Tibial artery (tissue), 4 donors: ENCODE results near the gene FAM20B.

Experiments used
- DNase-seq, 2 donors: peaks; one replicate each; pipeline ENCODE4 v3.0.0-alpha.2; 2019
- H3K27ac ChIP-seq, 2 donors: fragments of 200-600 bp; sonication (generic) in 1 of 2; 1 replicate in 1 of 2; 2 replicates in 1 of 2; pipeline ENCODE4 v1.5.1; 2018 to 2019; ENCODE audit warnings: mild to moderate bottlenecking in 1 of 2
- H3K27me3 ChIP-seq, 2 donors: fragments of 200-600 bp; sonication (generic) in 1 of 2; one replicate each; pipeline versions ENCODE4 v1.5.1 to v1.6.0; 2016 to 2019
- H3K36me3 ChIP-seq, 3 donors: fragments of 200-600 bp; sonication (generic) in 2 of 3; one replicate each; pipeline ENCODE4 v1.5.1; 2016 to 2019; ENCODE audit warnings: mild to moderate bottlenecking in 2 of 3
- H3K4me1 ChIP-seq, 4 donors: fragments of 200-600 bp; sonication (generic) in 2 of 4; 1 replicate in 3 of 4; 2 replicates in 1 of 4; pipeline ENCODE4 v1.5.1; 2016 to 2019
- H3K4me3 ChIP-seq, 2 donors: fragments of 200-600 bp; sonication (generic) in 1 of 2; 1 replicate in 1 of 2; 2 replicates in 1 of 2; pipeline ENCODE4 v1.5.1; 2018 to 2019; ENCODE audit warnings: mild to moderate bottlenecking in 2 of 2
- H3K9me3 ChIP-seq, 3 donors: fragments of 200-600 bp; sonication (generic) in 1 of 3; one replicate each; pipeline ENCODE4 v1.5.1; 2016 to 2019
- CTCF ChIP-seq, 2 experiments: fragments of 200-600 bp in 1 of 2; fragments of 450-650 bp in 1 of 2; IDR thresholded peaks; one replicate each; pipeline ENCODE4 v1.5.1; 2017 to 2019; ENCODE audit warnings: antibody characterized with exemption in 2 of 2, mild to moderate bottlenecking in 1 of 2, moderate library complexity in 1 of 2
- intact Hi-C: fragments of 100-400 bp; cut with DNase I; formaldehyde crosslinking; loops from one replicate; pipeline ENCODE4 v1.15.0; 2023; ENCODE audit warnings: low total_unique reads

Gene FAM20B

GRCh38 chr1:179101566-179101965 lies 75.9 kb downstream of the FAM20B start:
- Histone ChIP-seq H3K4me1 (no peaks in the 10 kb centered on the region), H3K36me3 (peaks cover 0 to 34% (median 30%) of the 10 kb centered on the region in 3 donors), H3K27ac (no peak overlapping the region), H3K27me3 (no peaks in the 10 kb centered on the region), H3K9me3 (no peaks in the 10 kb centered on the region), H3K4me3 (no peak overlapping the region)
- intact Hi-C loops = no loop called here
- TF ChIP-seq CTCF (IDR thresholded peaks at IDR 0.05) = no peak
- no peak for DNase-seq

- no peak for TF ChIP-seq CTCF (IDR thresholded peaks at IDR 0.05)
- H3K4me1 ChIP-seq = no peaks in the 10 kb centered on the region
- DNase-seq = no peak
- no peaks in the 10 kb centered on the region for H3K27me3 ChIP-seq
- intact Hi-C loops = no loop called here
- peaks cover 13 to 38% (median 36%) of the 10 kb centered on the region in 3 donors for H3K36me3 ChIP-seq
- H3K4me3 ChIP-seq = no peak overlapping the region
- no peaks in the 10 kb centered on the region for H3K9me3 ChIP-seq
- no peak overlapping the region for H3K27ac ChIP-seq
Measured at GRCh38 chr1:179103999-179104398, 78.3 kb downstream of the FAM20B start.

DNA sequence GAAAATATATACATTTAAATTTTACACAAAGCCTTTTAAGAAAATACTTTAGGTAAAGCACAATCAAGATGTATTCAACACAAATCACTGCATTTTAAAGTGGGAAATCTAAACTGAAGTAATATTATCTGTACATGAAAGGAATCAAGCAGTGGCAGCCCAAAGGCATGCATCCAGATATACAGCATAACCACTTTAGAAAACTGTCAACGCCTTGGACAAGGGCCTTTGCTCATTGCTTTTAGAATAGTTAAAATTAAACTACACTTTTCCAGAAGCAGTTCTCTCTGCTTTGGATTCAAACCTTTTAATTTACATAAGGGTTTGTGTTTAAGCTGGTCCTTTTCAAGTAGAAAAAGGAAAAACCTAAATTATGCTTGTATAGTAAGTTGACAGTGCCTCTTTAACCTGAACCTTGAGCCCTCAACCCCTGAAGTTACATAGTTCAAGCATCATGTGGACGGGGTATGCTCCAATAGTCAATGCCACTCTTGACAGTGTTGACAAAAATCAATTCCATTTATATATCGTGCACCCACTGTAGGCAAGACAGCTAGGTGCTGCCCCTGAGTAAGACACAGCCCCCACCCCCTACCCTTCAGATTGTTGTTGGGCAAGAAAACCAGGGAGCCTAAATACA lies 79.0 kb downstream of the FAM20B start:
- TF ChIP-seq CTCF (IDR thresholded peaks at IDR 0.05) = no peak
- intact Hi-C loops = no loop called here
- no peaks in the 10 kb centered on the region for H3K4me1 ChIP-seq
- no peak overlapping the region for H3K4me3 ChIP-seq
- H3K27me3 ChIP-seq = no peaks in the 10 kb centered on the region
- DNase-seq = no peak
- no peaks in the 10 kb centered on the region for H3K9me3 ChIP-seq
- no peak overlapping the region for H3K27ac ChIP-seq
- peaks cover 20 to 45% (median 43%) of the 10 kb centered on the region in 3 donors for H3K36me3 ChIP-seq

- TF ChIP-seq CTCF (IDR thresholded peaks at IDR 0.05) = no peak
Measured at GRCh38 chr1:179105393-179105792, 79.7 kb downstream of the FAM20B start.

DNA sequence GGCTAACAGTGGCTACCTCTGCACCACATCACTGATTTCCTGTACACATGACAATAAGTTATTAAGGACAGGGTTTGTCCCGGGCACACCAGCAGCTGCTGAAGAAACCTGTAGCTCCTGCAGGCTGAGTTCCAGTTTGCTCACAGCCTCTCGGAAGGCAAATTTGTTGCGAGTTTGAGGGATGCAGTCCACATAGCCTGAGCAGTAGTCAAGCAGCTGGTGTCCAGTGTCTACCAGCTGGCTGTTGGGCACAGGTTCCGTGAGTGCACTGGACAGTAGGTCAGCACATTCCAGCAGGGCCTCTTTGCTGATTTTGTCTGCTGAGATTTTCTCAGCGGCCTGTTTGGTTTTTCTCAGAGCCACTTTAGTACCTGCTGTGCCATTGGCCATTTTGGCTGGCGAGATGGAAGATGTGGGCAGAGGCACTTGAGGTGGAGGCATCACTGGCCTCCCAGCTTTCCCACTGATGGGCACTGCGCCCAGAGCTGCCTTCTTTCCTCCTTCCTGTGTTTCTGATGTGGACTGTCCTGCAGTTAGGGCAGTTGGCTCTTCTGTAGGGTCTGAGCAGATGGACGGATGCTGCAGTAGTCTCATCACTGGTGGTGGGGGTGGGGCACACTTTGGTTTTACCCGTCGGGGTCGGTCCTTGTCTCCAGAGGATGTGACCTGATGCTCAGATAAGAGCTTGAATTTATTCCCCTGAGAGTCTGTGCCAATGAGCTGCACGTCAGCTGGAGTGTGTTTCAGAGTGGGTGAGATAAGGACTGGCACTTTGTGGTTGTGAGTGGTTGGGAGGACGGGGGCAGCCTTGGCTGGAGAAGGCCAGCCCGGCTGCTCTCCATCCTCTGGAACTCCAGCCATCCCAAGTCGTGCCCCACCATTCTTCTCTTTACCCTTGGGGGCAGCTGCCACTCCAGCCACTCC lies 82.3 kb downstream of the FAM20B start:
- H3K36me3 ChIP-seq = peaks cover 51 to 68% (median 65%) of the 10 kb centered on the region in 3 donors

More at GRCh38 chr1:179105393-179105792, 79.7 kb downstream of the FAM20B start:
- Histone ChIP-seq H3K4me1 (no peaks in the 10 kb centered on the region), H3K36me3 (peaks cover 27 to 49% (median 48%) of the 10 kb centered on the region in 3 donors), H3K27me3 (no peaks in the 10 kb centered on the region), H3K4me3 (no peak overlapping the region), H3K27ac (no peak overlapping the region), H3K9me3 (no peaks in the 10 kb centered on the region)
- intact Hi-C loops = no loop called here
- no peak for DNase-seq

More for the DNA sequence above, 82.3 kb downstream of the FAM20B start:
- intact Hi-C loops = no loop called here
- no peak for TF ChIP-seq CTCF (IDR thresholded peaks at IDR 0.05)
- Histone ChIP-seq H3K27me3 (no peaks in the 10 kb centered on the region), H3K27ac (no peak overlapping the region), H3K9me3 (no peaks in the 10 kb centered on the region), H3K4me1 (no peaks in the 10 kb centered on the region), H3K4me3 (no peak overlapping the region)
- DNase-seq = no peak
